Measurements from ENCODE around the gene VPS26C. TPM values are rescaled to one million over a fixed set of nuclear protein-coding genes. Genes with fewer than 3 reads are reported as not detected.

Gene VPS26C
- total RNA-seq, 1 experiment from 2014 or later = 46.2 TPM

DNA sequence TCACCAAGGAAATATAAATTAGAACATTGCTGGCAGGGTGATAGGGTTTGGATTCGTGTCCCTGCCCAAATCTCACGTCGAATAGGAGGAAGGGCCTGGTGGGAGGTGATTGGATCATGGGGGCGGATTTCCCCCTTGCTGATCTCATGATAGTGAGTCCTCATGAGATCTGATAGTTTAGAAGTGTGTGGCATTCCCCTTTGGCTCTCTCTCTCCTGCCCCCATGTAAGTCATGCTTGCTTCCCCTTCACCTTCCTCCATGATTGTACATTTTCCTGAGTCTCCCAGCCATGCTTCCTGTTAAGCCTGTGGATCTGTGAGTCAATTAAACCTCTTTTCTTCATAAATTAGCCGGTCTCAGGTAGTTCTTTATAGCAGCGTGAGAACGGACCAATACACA is 60.6 kb downstream of the VPS26C start:
- no TSS peak for BruUV-seq (replicated peaks)
- Histone ChIP-seq H2AFZ (no peak overlapping the region), H3K4me1 (replicated peaks; ENCODE audit: insufficient read depth) (no peaks in the 10 kb centered on the region), H3K27me3 (ENCODE audit: insufficient read depth, low read depth) (no peaks in the 10 kb centered on the region), H4K20me1 (ENCODE audit: insufficient read depth) (no peaks in the 10 kb centered on the region), H3K9me3 (ENCODE audit: insufficient read depth, low read depth) (no peaks in the 10 kb centered on the region), H3K27ac (no peak overlapping the region), H3K4me3 (no peak overlapping the region), H3K36me3 (ENCODE audit: low read depth) (no peaks in the 10 kb centered on the region), H3K9me2 (ENCODE audit: insufficient read depth) (no peaks in the 10 kb centered on the region), H3F3A (ENCODE audit: insufficient read depth, low read depth) (no peaks in the 10 kb centered on the region), H3K4me2 (no peak overlapping the region), H3K79me2 (ENCODE audit: low read depth) (no peaks in the 10 kb centered on the region)
- POLR2A ChIA-PET (ENCODE audit: unreplicated experiment) = no interaction called here
- no peak for DNase-seq
- TF ChIP-seq, protein P1, sequence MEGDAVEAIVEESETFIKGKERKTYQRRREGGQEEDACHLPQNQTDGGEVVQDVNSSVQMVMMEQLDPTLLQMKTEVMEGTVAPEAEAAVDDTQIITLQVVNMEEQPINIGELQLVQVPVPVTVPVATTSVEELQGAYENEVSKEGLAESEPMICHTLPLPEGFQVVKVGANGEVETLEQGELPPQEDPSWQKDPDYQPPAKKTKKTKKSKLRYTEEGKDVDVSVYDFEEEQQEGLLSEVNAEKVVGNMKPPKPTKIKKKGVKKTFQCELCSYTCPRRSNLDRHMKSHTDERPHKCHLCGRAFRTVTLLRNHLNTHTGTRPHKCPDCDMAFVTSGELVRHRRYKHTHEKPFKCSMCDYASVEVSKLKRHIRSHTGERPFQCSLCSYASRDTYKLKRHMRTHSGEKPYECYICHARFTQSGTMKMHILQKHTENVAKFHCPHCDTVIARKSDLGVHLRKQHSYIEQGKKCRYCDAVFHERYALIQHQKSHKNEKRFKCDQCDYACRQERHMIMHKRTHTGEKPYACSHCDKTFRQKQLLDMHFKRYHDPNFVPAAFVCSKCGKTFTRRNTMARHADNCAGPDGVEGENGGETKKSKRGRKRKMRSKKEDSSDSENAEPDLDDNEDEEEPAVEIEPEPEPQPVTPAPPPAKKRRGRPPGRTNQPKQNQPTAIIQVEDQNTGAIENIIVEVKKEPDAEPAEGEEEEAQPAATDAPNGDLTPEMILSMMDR (conservative IDR thresholded peaks at IDR 0.05) = no peak
- CTCF ChIA-PET = no interaction called here
- intact Hi-C loops (cut with micrococcal nuclease; ENCODE audit: unreplicated experiment) = no loop called here

DNA sequence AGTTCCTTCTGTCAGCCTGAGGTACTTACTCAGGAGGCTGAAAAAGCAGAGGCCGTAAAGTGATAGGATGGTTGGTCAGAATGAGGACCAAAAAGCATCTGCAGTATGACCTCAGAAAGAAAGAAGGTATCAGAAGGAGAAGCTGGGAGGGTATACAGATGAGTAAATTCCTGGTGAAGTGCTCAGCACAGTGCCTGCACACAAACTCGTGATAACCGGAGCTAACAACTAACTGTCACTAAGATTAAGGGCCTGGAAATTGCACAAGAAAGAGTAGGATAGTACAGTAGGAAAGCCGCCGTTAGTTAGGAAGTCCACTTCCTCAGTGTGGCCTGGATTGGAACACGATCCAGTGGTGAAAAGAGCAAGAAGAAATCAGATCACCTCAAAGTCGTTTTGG is 62.6 kb downstream of the VPS26C start:
- DNase-seq = no peak
- Histone ChIP-seq H3K9me3 (ENCODE audit: insufficient read depth, low read depth) (no peaks in the 10 kb centered on the region), H3K36me3 (ENCODE audit: low read depth) (no peaks in the 10 kb centered on the region), H3K27me3 (ENCODE audit: insufficient read depth, low read depth) (no peaks in the 10 kb centered on the region), H3K79me2 (ENCODE audit: low read depth) (no peaks in the 10 kb centered on the region), H3K4me2 (no peak overlapping the region), H2AFZ (no peak overlapping the region), H4K20me1 (ENCODE audit: insufficient read depth) (no peaks in the 10 kb centered on the region), H3K4me1 (replicated peaks; ENCODE audit: insufficient read depth) (no peaks in the 10 kb centered on the region), H3F3A (ENCODE audit: insufficient read depth, low read depth) (no peaks in the 10 kb centered on the region), H3K4me3 (no peak overlapping the region), H3K9me2 (ENCODE audit: insufficient read depth) (no peaks in the 10 kb centered on the region), H3K27ac (no peak overlapping the region)
- ChIA-PET CTCF (no interaction called here), POLR2A (ENCODE audit: unreplicated experiment) (interaction anchor here (0.6 kb wide), 1 partner anchor 124 kb away, joined by 4 read pairs; no protein-coding TSS in a partner anchor)
- no TSS peak for BruUV-seq (replicated peaks)
- TF ChIP-seq, protein P1 (conservative IDR thresholded peaks at IDR 0.05) = no peak
- TF ChIP-seq EZH2 (IDR thresholded peaks at IDR 0.05; ENCODE audit: low read depth) = no peak
- intact Hi-C loops (cut with micrococcal nuclease; ENCODE audit: unreplicated experiment) = no loop called here

DNA sequence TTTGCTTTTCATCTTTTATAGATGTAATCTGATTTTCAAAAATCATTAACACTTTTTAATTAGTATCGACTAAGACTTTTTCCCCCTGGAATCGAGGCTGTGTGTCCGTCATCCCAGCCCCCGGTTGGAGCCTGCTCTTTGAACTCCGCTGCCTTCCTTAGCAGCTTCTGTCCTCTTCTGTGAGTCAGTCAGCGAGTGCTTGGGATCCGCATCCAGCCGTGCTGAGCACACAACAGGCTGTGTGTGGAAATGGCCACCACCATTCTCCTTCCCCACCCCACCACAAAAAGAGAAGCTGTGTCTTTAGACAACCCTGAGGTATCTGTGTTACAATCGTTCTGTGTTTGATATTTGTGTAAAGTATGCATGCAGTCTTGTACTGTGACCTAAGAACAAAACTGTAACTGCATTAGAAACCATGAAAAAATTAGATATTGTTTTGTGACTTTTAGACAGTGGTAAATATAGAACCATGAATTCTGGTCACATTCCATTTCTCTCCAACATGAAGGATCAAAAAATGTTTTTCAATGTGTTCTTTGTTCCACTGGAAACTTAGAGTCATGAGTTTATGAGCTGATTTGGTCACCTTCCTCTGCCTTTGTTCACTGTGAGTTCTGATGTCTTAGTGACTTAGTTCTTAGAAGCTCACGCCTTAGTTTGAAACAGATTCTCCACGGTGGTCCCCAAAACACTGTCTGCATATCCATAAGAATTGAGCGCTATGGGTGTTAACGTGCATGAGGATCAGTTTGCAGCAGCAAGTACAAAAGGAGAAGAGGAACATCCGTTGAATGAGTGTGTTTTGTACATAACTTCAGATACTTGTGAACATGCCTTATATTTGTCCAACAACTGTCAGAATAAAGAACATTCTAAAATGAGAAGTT is 64.7 kb downstream of the VPS26C start:
- Histone ChIP-seq H3K9me2 (ENCODE audit: insufficient read depth) (no peaks in the 10 kb centered on the region), H2AFZ (no peak overlapping the region), H3K27ac (no peak overlapping the region), H3K79me2 (ENCODE audit: low read depth) (no peaks in the 10 kb centered on the region), H3K9me3 (ENCODE audit: insufficient read depth, low read depth) (no peaks in the 10 kb centered on the region), H3K4me1 (replicated peaks; ENCODE audit: insufficient read depth) (no peaks in the 10 kb centered on the region), H4K20me1 (ENCODE audit: insufficient read depth) (no peaks in the 10 kb centered on the region), H3K36me3 (ENCODE audit: low read depth) (no peaks in the 10 kb centered on the region), H3F3A (ENCODE audit: insufficient read depth, low read depth) (no peaks in the 10 kb centered on the region), H3K4me2 (no peak overlapping the region), H3K27me3 (ENCODE audit: insufficient read depth, low read depth) (no peaks in the 10 kb centered on the region), H3K4me3 (no peak overlapping the region)
- DNase-seq = no peak
- no TSS peak for BruUV-seq (replicated peaks)
- POLR2A ChIA-PET (ENCODE audit: unreplicated experiment) = interaction anchor here (0.5 kb wide), 1 partner anchor 638 kb away, joined by 7 read pairs; no protein-coding TSS in a partner anchor
- intact Hi-C loops (cut with micrococcal nuclease; ENCODE audit: unreplicated experiment) = no loop called here
- CTCF ChIA-PET = no interaction called here
- TF ChIP-seq EZH2 (IDR thresholded peaks at IDR 0.05; ENCODE audit: low read depth) = no peak
- TF ChIP-seq, protein P1 (conservative IDR thresholded peaks at IDR 0.05) = no peak
